Mammary epithelial cell (primary cell): ENCODE results near the gene CNN2.

Experiments used
- EZH2 ChIP-seq: IDR thresholded peaks from 2 replicates; pipeline ENCODE4 v1.6.1; 2012; ENCODE audit warnings: low read length, inconsistent platforms, borderline replicate concordance
- TF ChIP-seq, protein P1 (sequence below), 2 donors: IDR thresholded peaks in 1 of 2; conservative IDR thresholded peaks in 1 of 2; 2 replicates each; pipeline ENCODE4 v1.5.1; 2011 to 2012; ENCODE audit warnings: inconsistent platforms in 2 of 2, low read length in 2 of 2, mild to moderate bottlenecking in 2 of 2, control low read depth in 1 of 2, low read depth in 1 of 2; ENCODE audit not compliant: insufficient read depth in 1 of 2; ENCODE audit errors: extremely low read depth in 1 of 2

DNA sequence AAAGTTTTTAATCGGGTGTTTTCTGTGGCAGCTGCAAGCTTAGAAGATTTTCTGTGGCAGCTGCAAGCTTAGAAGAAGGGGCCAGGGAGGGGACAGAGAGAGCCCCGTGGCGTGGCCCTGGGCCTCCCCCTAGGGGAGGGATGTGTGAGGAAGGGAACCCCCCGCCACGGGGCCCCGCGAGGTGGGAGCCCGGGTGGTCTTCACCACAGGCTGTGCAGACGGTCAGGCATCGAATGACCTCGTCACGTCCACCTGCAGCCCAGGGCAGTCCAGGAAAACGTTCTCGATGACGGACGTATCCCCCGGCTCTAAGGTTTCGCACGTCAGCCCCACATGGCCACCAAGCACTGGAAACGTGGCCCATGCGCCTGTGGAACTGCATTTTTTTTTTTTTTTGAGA is 60.2 kb downstream of the CNN2 start:
- TF ChIP-seq, protein P1, sequence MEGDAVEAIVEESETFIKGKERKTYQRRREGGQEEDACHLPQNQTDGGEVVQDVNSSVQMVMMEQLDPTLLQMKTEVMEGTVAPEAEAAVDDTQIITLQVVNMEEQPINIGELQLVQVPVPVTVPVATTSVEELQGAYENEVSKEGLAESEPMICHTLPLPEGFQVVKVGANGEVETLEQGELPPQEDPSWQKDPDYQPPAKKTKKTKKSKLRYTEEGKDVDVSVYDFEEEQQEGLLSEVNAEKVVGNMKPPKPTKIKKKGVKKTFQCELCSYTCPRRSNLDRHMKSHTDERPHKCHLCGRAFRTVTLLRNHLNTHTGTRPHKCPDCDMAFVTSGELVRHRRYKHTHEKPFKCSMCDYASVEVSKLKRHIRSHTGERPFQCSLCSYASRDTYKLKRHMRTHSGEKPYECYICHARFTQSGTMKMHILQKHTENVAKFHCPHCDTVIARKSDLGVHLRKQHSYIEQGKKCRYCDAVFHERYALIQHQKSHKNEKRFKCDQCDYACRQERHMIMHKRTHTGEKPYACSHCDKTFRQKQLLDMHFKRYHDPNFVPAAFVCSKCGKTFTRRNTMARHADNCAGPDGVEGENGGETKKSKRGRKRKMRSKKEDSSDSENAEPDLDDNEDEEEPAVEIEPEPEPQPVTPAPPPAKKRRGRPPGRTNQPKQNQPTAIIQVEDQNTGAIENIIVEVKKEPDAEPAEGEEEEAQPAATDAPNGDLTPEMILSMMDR (conservative IDR thresholded peaks at IDR 0.05 in 1 of 2, IDR thresholded peaks at IDR 0.05 in 1 of 2; ENCODE audit: extremely low read depth in 1 of 2, insufficient read depth in 1 of 2, low read depth in 1 of 2, low read length in 2 of 2), result no peak
- no peak for TF ChIP-seq EZH2
